H1 (cell line): ENCODE data around the gene NAA16. TPM values are rescaled to one million over a fixed set of nuclear protein-coding genes. Genes with fewer than 3 reads are reported as not detected.

Experiments used
- CTCF ChIA-PET: fragments of 300-600 bp; sonication (Branson Sonifier 250); formaldehyde crosslinking; loops from one replicate; lab custom pipeline; 2021; ENCODE audit not compliant: partially characterized antibody; lab: Charles Lee
- POLR2A ChIA-PET: fragments of 300-600 bp; sonication (Branson Sonifier 250); formaldehyde crosslinking; loops from one replicate; lab custom pipeline; 2021; ENCODE audit warnings: inconsistent platforms; ENCODE audit not compliant: partially characterized antibody; lab: Charles Lee
- DNase-seq, 2 experiments: peaks; one replicate each; pipeline versions ENCODE4 v3.0.0 to v3.0.0-alpha.2; 2010 to 2022; ENCODE audit warnings: low spot score in 2 of 2, low read depth in 1 of 2, mixed read lengths in 1 of 2
- FAIRE-seq: peaks from 2 replicates; lab custom pipeline; 2011; peaks lifted over from hg19 to GRCh38; lab: Jason Lieb, UNC
- H2AFZ ChIP-seq: 2 replicates; pipeline ENCODE4 v1.8.1; 2012; ENCODE audit warnings: low read length, inconsistent platforms
- H2AK5ac ChIP-seq: 2 replicates; pipeline ENCODE4 v1.6.1; 2013; ENCODE audit warnings: low read depth, low read length
- H2BK120ac ChIP-seq: replicated peaks from 2 replicates; pipeline ENCODE3; 2013; ENCODE audit warnings: low read depth, low read length, inconsistent platforms
- H2BK12ac ChIP-seq: 2 replicates; pipeline ENCODE4 v1.6.1; 2013; ENCODE audit warnings: low read depth, low read length
- H2BK15ac ChIP-seq: 2 replicates; pipeline ENCODE4 v1.6.1; 2013; ENCODE audit warnings: low read length
- H2BK20ac ChIP-seq: 2 replicates; pipeline ENCODE4 v1.6.1; 2013; ENCODE audit warnings: low read length
- H2BK5ac ChIP-seq: 2 replicates; pipeline ENCODE4 v1.6.1; 2013; ENCODE audit warnings: low read depth, low read length
- H3K14ac ChIP-seq: 2 replicates; pipeline ENCODE4 v1.6.1; 2013; ENCODE audit warnings: inconsistent platforms; ENCODE audit not compliant: insufficient read length
- H3K18ac ChIP-seq: 2 replicates; pipeline ENCODE4 v1.6.1; 2013; ENCODE audit warnings: low read length; ENCODE audit errors: extremely low read depth
- H3K23ac ChIP-seq: 2 replicates; pipeline ENCODE4 v1.6.1; 2013; ENCODE audit warnings: inconsistent platforms; ENCODE audit not compliant: insufficient read length
- H3K23me2 ChIP-seq: 2 replicates; pipeline ENCODE4 v1.6.1; 2013; ENCODE audit warnings: low read depth, low read length
- H3K27ac ChIP-seq: 2 replicates; pipeline ENCODE4 v1.6.1; 2011; ENCODE audit warnings: low read depth, low read length, inconsistent platforms
- H3K27me3 ChIP-seq, 4 experiments: replicated peaks in 1 of 4; 1 replicate in 1 of 4; 2 replicates in 3 of 4; pipeline versions ENCODE4 v1.6.1 to v1.8.1; 2011 to 2013; ENCODE audit warnings: low read length in 3 of 4, mild to moderate bottlenecking in 3 of 4, inconsistent platforms in 2 of 4, mixed read lengths in 2 of 4, moderate library complexity in 1 of 4; ENCODE audit not compliant: control insufficient read depth in 3 of 4, insufficient read depth in 3 of 4; ENCODE audit errors: extremely low read depth in 1 of 4
- H3K36me3 ChIP-seq, 4 experiments: 2 replicates each; pipeline versions ENCODE4 v1.6.1 to v1.8.1; 2011 to 2013; ENCODE audit warnings: mild to moderate bottlenecking in 4 of 4, low read length in 3 of 4, moderate library complexity in 2 of 4, control low read depth in 1 of 4, inconsistent platforms in 1 of 4; ENCODE audit not compliant: insufficient read depth in 4 of 4, control insufficient read depth in 2 of 4
- H3K4ac ChIP-seq: replicated peaks from 2 replicates; pipeline ENCODE3; 2013; ENCODE audit warnings: low read length, low read depth, mixed read lengths, inconsistent platforms; ENCODE audit not compliant: insufficient read length
- H3K4me1 ChIP-seq, 4 experiments: replicated peaks in 1 of 4; 1 replicate in 1 of 4; 2 replicates in 3 of 4; pipeline versions ENCODE4 v1.6.1 to v1.8.1; 2011 to 2013; ENCODE audit warnings: low read length in 3 of 4, inconsistent platforms in 2 of 4, mixed read lengths in 1 of 4; ENCODE audit not compliant: insufficient read depth in 4 of 4, control insufficient read depth in 3 of 4
- H3K4me2 ChIP-seq, 2 experiments: 2 replicates each; pipeline versions ENCODE4 v1.6.1 to v1.8.1; 2011 to 2013; ENCODE audit warnings: low read depth in 2 of 2, low read length in 2 of 2, control low read depth in 1 of 2, inconsistent platforms in 1 of 2, mild to moderate bottlenecking in 1 of 2; ENCODE audit not compliant: insufficient read depth in 1 of 2
- H3K4me3 ChIP-seq, 4 experiments: fragments of 200-600, 300-600 bp in 1 of 4; sonication (generic), shearing (Covaris generic), sonication (Bioruptor Twin) in 1 of 4; 2 replicates each; pipeline versions ENCODE4 v1.5.1 to v1.8.1; 2011 to 2016; ENCODE audit warnings: low read length in 4 of 4, low read depth in 3 of 4, control low read depth in 2 of 4, inconsistent platforms in 2 of 4, mild to moderate bottlenecking in 2 of 4, mixed read lengths in 1 of 4, moderate library complexity in 1 of 4; ENCODE audit not compliant: insufficient read depth in 2 of 4; ENCODE audit errors: extremely low read depth in 1 of 4
- H3K56ac ChIP-seq: replicated peaks from 2 replicates; pipeline ENCODE3; 2013; ENCODE audit warnings: low read depth, mild to moderate bottlenecking, mixed read lengths, low read length, inconsistent platforms; ENCODE audit not compliant: insufficient read length
- H3K79me1 ChIP-seq: 2 replicates; pipeline ENCODE4 v1.6.1; 2013; ENCODE audit warnings: low read depth, low read length, control low read depth
- H3K79me2 ChIP-seq, 2 experiments: 2 replicates each; pipeline versions ENCODE4 v1.6.1 to v1.8.1; 2012 to 2013; ENCODE audit warnings: low read length in 2 of 2, mild to moderate bottlenecking in 2 of 2, inconsistent platforms in 1 of 2; ENCODE audit not compliant: insufficient read depth in 2 of 2, control insufficient read depth in 1 of 2
- H3K9ac ChIP-seq, 4 experiments: replicated peaks in 1 of 4; 1 replicate in 1 of 4; 2 replicates in 3 of 4; pipeline versions ENCODE4 v1.6.1 to v1.8.1; 2011 to 2013; ENCODE audit warnings: low read depth in 3 of 4, low read length in 3 of 4, control low read depth in 2 of 4, mild to moderate bottlenecking in 2 of 4, moderate library complexity in 2 of 4, inconsistent platforms in 1 of 4; ENCODE audit errors: extremely low read depth in 1 of 4
- H3K9me3 ChIP-seq, 2 experiments: 2 replicates each; pipeline versions ENCODE4 v1.6.1 to v1.8.1; 2012 to 2013; ENCODE audit warnings: mild to moderate bottlenecking in 2 of 2, moderate library complexity in 2 of 2, control low read depth in 1 of 2, inconsistent platforms in 1 of 2, low read depth in 1 of 2, low read length in 1 of 2, mixed read lengths in 1 of 2; ENCODE audit not compliant: insufficient read depth in 2 of 2
- H4K20me1 ChIP-seq, 2 experiments: replicated peaks in 1 of 2; 2 replicates each; pipeline versions ENCODE3 to v1.8.1; 2011 to 2013; ENCODE audit warnings: inconsistent platforms in 2 of 2, low read length in 2 of 2, mild to moderate bottlenecking in 1 of 2; ENCODE audit not compliant: insufficient read depth in 2 of 2, control insufficient read depth in 1 of 2
- H4K5ac ChIP-seq: 2 replicates; pipeline ENCODE4 v1.6.1; 2013; ENCODE audit warnings: low read length, low read depth, mixed read lengths, inconsistent platforms; ENCODE audit not compliant: insufficient read length
- H4K8ac ChIP-seq: 2 replicates; pipeline ENCODE4 v1.8.0; 2013; ENCODE audit warnings: mild to moderate bottlenecking, moderate library complexity, low read length, inconsistent platforms; ENCODE audit not compliant: insufficient read depth; ENCODE audit errors: extremely low read depth
- H4K91ac ChIP-seq: replicated peaks from 2 replicates; pipeline ENCODE3; 2013; ENCODE audit warnings: low read length, mixed read lengths, inconsistent platforms; ENCODE audit not compliant: insufficient read length
- CBX8 ChIP-seq: fragments of 300-800, 300-1000 bp; sonication (generic); IDR thresholded peaks from 2 replicates; pipeline ENCODE4 v1.7.1; 2016; ENCODE audit warnings: low read depth, low read length, borderline replicate concordance
- CEBPB ChIP-seq: IDR thresholded peaks from 2 replicates; pipeline ENCODE4 v1.6.1; 2012; ENCODE audit warnings: low read depth, low read length
- SIX5 ChIP-seq: IDR thresholded peaks from 2 replicates; pipeline ENCODE4 v1.6.1; 2011; ENCODE audit warnings: mild to moderate bottlenecking, low read depth, low read length
- TCF12 ChIP-seq: IDR thresholded peaks from 2 replicates; pipeline ENCODE4 v1.6.1; 2011; ENCODE audit warnings: low read depth, mild to moderate bottlenecking, low read length
- USF2 ChIP-seq: IDR thresholded peaks from 2 replicates; pipeline ENCODE4 v1.6.1; 2011; ENCODE audit warnings: low read length, improper control_type of control experiment
- YY1 ChIP-seq: IDR thresholded peaks from 2 replicates; pipeline ENCODE4 v1.6.1; 2011; ENCODE audit warnings: low read depth, mild to moderate bottlenecking, low read length
- polyA plus RNA-seq, 7 experiments: library from polyadenylated mRNA; depleted of rRNA in 3 of 7; stranded (reverse) in 5 of 7; unstranded in 2 of 7; fragments of >200 nt in 5 of 7; fragments of 200-250 nt in 2 of 7; gene quantifications; 1 replicate in 5 of 7; 2 replicates in 1 of 7; 4 replicates in 1 of 7; pipeline versions ENCODE4 v1.2.1 to v1.2.3, GENCODE V29; 2011 to 2013; ENCODE audit warnings: missing spikeins in 2 of 7, mixed read lengths in 2 of 7
- total RNA-seq: library from RNA; stranded (reverse); fragmentation: NEBNext Ultra II Directional; extraction: Animal tissue kit (Norgen Biotek cat#: 25700); gene quantifications from 2 replicates; pipeline ENCODE4 v1.2.1, GENCODE V29; 2021

Gene NAA16
- total and polyA plus RNA-seq, 2 of the 8 experiments (the other 6 are each of a cell fraction or from before 2014, with no cell fraction given), result 11.4 to 40.0 TPM

- H2BK20ac ChIP-seq, result no peak overlapping the region
Observed at GRCh38 chr13:41304551-41304950, 6.5 kb upstream of the NAA16 start.

More at GRCh38 chr13:41304551-41304950, 6.5 kb upstream of the NAA16 start:
- Histone ChIP-seq H3K4me3 (no peak overlapping the region), H2BK12ac (no peak overlapping the region), H2AFZ (no peak overlapping the region), H3K27ac (no peak overlapping the region), H3K23me2 (no peaks in the 10 kb centered on the region; the same call in 1 of the 2 replicates), H3K4me1 (no peaks in the 10 kb centered on the region; a peak in 1 of 7 replicates), H3K79me1 (no peaks in the 10 kb centered on the region), H3K56ac (no peak overlapping the region), H2AK5ac (no peak overlapping the region), H3K79me2 (no peaks in the 10 kb centered on the region), H3K9me3 (no peaks in the 10 kb centered on the region), H4K8ac (no peak overlapping the region), H3K9ac (no peak overlapping the region), H3K14ac (no peak overlapping the region), H3K36me3 (no peaks in the 10 kb centered on the region), H2BK5ac (no peak overlapping the region), H3K27me3 (no peaks in the 10 kb centered on the region), H4K20me1 (no peaks in the 10 kb centered on the region), H3K4me2 (no peak overlapping the region), H2BK15ac (no peak overlapping the region), H2BK120ac (no peak overlapping the region), H4K5ac (no peak overlapping the region), H3K18ac (no peak overlapping the region), H4K91ac (no peak overlapping the region), H3K4ac (no peak overlapping the region), H3K23ac (no peak overlapping the region)
- ChIA-PET POLR2A (no interaction called here), CTCF (interaction anchor here (1.2 kb wide), 1 partner anchor 235 kb away, joined by 3 read pairs; no protein-coding TSS in a partner anchor)
- FAIRE-seq (no peak), DNase-seq (no peak)
- TF ChIP-seq TCF12 (no peak), CEBPB (no peak), YY1 (no peak), USF2 (no peak), CBX8 (no peak), SIX5 (no peak)
